ENCODE data around the gene ACBD6. TPM values are rescaled to one million over a fixed set of nuclear protein-coding genes. Genes with fewer than 3 reads are reported as not detected.

The ACBD6 gene
- total RNA-seq, 1 donor from 2014 or later = 43.4 TPM

GRCh38 chr1:180385144-180385543 is 117.2 kb downstream of the ACBD6 start:
- Mint-ChIP-seq H3K36me3 (ENCODE audit: low read depth, unreplicated experiment) (peaks cover 12% of the 10 kb centered on the region), H3K4me3 (ENCODE audit: unreplicated experiment) (no peak overlapping the region), H3K27ac (ENCODE audit: unreplicated experiment) (no peak overlapping the region), H3K9me3 (ENCODE audit: unreplicated experiment) (peaks cover 15% of the 10 kb centered on the region), H3K4me1 (ENCODE audit: low read depth, unreplicated experiment) (peaks cover 2% of the 10 kb centered on the region), H3K27me3 (ENCODE audit: low read depth, unreplicated experiment) (no peaks in the 10 kb centered on the region)
- H3K36me3 ChIP-seq (ENCODE audit: insufficient read depth, low read length) = no peaks in the 10 kb centered on the region
- DNase-seq (ENCODE audit: low read depth) (no peak), FAIRE-seq (no peak)
- H3K27me3 ChIP-seq (ENCODE audit: insufficient read depth, low read length) = no peaks in the 10 kb centered on the region
- H3K9me3 ChIP-seq (ENCODE audit: insufficient read depth, low read depth, low read length) = peaks cover 8% of the 10 kb centered on the region
- H3K27ac ChIP-seq (ENCODE audit: low read depth, low read length) = no peak overlapping the region
- H3K4me3 ChIP-seq (ENCODE audit: insufficient read depth, low read depth, low read length) = no peak overlapping the region
- H3K79me2 ChIP-seq (ENCODE audit: insufficient read depth, low read length) = peaks cover 26% of the 10 kb centered on the region
- H3K4me2 ChIP-seq (ENCODE audit: low read length) = no peak overlapping the region
- H3K4me1 ChIP-seq (ENCODE audit: insufficient read depth, low read length) = no peaks in the 10 kb centered on the region
- TF ChIP-seq CTCF (IDR thresholded peaks at IDR 0.05; ENCODE audit: insufficient read depth, low read depth, low read length) (no peak), EZH2 (IDR thresholded peaks at IDR 0.05; ENCODE audit: insufficient read depth, low read length) (no peak)
- H2AFZ ChIP-seq (ENCODE audit: low read depth, low read length) = no peak overlapping the region
- no peak overlapping the region for H3K9ac ChIP-seq (ENCODE audit: low read length)
- H4K20me1 ChIP-seq (ENCODE audit: insufficient read depth, low read length) = peaks cover 10% of the 10 kb centered on the region

GRCh38 chr1:180384286-180385005 is 117.9 kb downstream of the ACBD6 start:
- Mint-ChIP-seq H3K4me3 (ENCODE audit: unreplicated experiment) (no peak overlapping the region), H3K36me3 (ENCODE audit: low read depth, unreplicated experiment) (peaks cover 16% of the 10 kb centered on the region), H3K27ac (ENCODE audit: unreplicated experiment) (no peak overlapping the region)

More at GRCh38 chr1:180384286-180385005, 117.9 kb downstream of the ACBD6 start:
- FAIRE-seq (no peak), DNase-seq (ENCODE audit: low read depth) (no peak)
- H3K4me1 ChIP-seq (ENCODE audit: insufficient read depth, low read length) = no peaks in the 10 kb centered on the region
- H3K4me3 ChIP-seq (ENCODE audit: insufficient read depth, low read depth, low read length) = no peak overlapping the region
- H4K20me1 ChIP-seq (ENCODE audit: insufficient read depth, low read length) = peaks cover 14% of the 10 kb centered on the region
- no peak overlapping the region for H3K9ac ChIP-seq (ENCODE audit: low read length)
- no peak overlapping the region for H2AFZ ChIP-seq (ENCODE audit: low read depth, low read length)
- TF ChIP-seq CTCF (IDR thresholded peaks at IDR 0.05; ENCODE audit: insufficient read depth, low read depth, low read length) (no peak), EZH2 (IDR thresholded peaks at IDR 0.05; ENCODE audit: insufficient read depth, low read length) (no peak)
- no peaks in the 10 kb centered on the region for H3K27me3 ChIP-seq (ENCODE audit: insufficient read depth, low read length)
- peaks cover 12% of the 10 kb centered on the region for H3K9me3 ChIP-seq (ENCODE audit: insufficient read depth, low read depth, low read length)
- H3K36me3 ChIP-seq (ENCODE audit: insufficient read depth, low read length) = no peaks in the 10 kb centered on the region
- no peaks in the 10 kb centered on the region for H3K27me3 Mint-ChIP-seq (ENCODE audit: low read depth, unreplicated experiment)
- no peak overlapping the region for H3K4me2 ChIP-seq (ENCODE audit: low read length)
- peaks cover 33% of the 10 kb centered on the region for H3K79me2 ChIP-seq (ENCODE audit: insufficient read depth, low read length)
- H3K27ac ChIP-seq (ENCODE audit: low read depth, low read length) = no peak overlapping the region
- H3K9me3 Mint-ChIP-seq (ENCODE audit: unreplicated experiment) = peaks cover 22% of the 10 kb centered on the region
- peaks cover 2% of the 10 kb centered on the region for H3K4me1 Mint-ChIP-seq (ENCODE audit: low read depth, unreplicated experiment)

Data from astrocyte (in vitro differentiated cells and primary cell).